Tibial nerve (tissue), 4 donors: ENCODE measurements around the gene CDH12.

ENCODE experiments used
- CTCF ChIP-seq, 5 experiments: fragments of 200-600 bp in 3 of 5; fragments of 450-650 bp in 2 of 5; sonication (generic) in 3 of 5; IDR thresholded peaks; one replicate each; pipeline ENCODE4 v1.5.1; 2016 to 2019; ENCODE audit warnings: antibody characterized with exemption in 5 of 5, mild to moderate bottlenecking in 3 of 5, moderate library complexity in 2 of 5
- EP300 ChIP-seq, 2 donors: sonication (generic); formaldehyde crosslinking; IDR thresholded peaks; one replicate each; pipeline ENCODE4 v1.6.1; 2017; ENCODE audit warnings: antibody characterized with exemption in 2 of 2, mild to moderate bottlenecking in 1 of 2
- POLR2A ChIP-seq, 2 donors: fragments of 450-650 bp; IDR thresholded peaks; one replicate each; pipeline ENCODE4 v1.6.1; 2017; ENCODE audit warnings: antibody characterized with exemption in 2 of 2, mild to moderate bottlenecking in 2 of 2, moderate library complexity in 2 of 2

GRCh38 chr5:21889581-21889980 is 963.6 kb downstream of the CDH12 start:
- no peak for TF ChIP-seq CTCF (IDR thresholded peaks at IDR 0.05)
- TF ChIP-seq EP300 (IDR thresholded peaks at IDR 0.05), result no peak
- TF ChIP-seq POLR2A (IDR thresholded peaks at IDR 0.05), result no peak
